Caco-2 (cell line): ENCODE results near the gene MEGF8. TPM values are rescaled to one million over a fixed set of nuclear protein-coding genes. Genes with fewer than 3 reads are reported as not detected.

Experiments
- BruUV-seq: library from RNA; stranded (reverse); fragments of 400-500 nt; replicated peaks from 2 replicates; lab custom pipeline; 2021; lab: Mats Ljungman, UMichigan
- CTCF ChIA-PET: fragments of 300-600 bp; sonication (Branson Sonifier 250); formaldehyde crosslinking; loops from one replicate; lab custom pipeline; 2022; ENCODE audit warnings: antibody characterized with exemption; lab: Charles Lee
- POLR2A ChIA-PET: fragments of 300-600 bp; sonication (Branson Sonifier 250); formaldehyde crosslinking; loops from one replicate; lab custom pipeline; 2022; ENCODE audit warnings: antibody characterized with exemption; lab: Charles Lee
- DNase-seq, 2 experiments: peaks; one replicate each; pipeline versions ENCODE4 v3.0.0 to v3.0.0-alpha.2; 2020 to 2022
- H3K27me3 ChIP-seq: replicated peaks from 2 replicates; pipeline ENCODE4 v1.6.0; 2011; ENCODE audit warnings: low read length; ENCODE audit not compliant: control insufficient read depth, insufficient read depth
- H3K36me3 ChIP-seq: 2 replicates; pipeline ENCODE4 v1.5.1; 2011; ENCODE audit warnings: low read length; ENCODE audit not compliant: control insufficient read depth, insufficient read depth
- H3K4me1 ChIP-seq: fragments of 250-450 bp; sonication (Bioruptor Pico); 2 replicates; pipeline ENCODE4 v1.5.1; 2020; ENCODE audit warnings: mild to moderate bottlenecking
- H3K4me3 ChIP-seq: 2 replicates; pipeline ENCODE4 v1.5.1; 2011; ENCODE audit warnings: low read depth, mild to moderate bottlenecking, control low read depth, low read length
- H3K9me3 ChIP-seq: fragments of 250-450 bp; sonication (Bioruptor Pico); 2 replicates; pipeline ENCODE4 v1.5.1; 2020; ENCODE audit warnings: mild to moderate bottlenecking, moderate library complexity
- H3K27ac Mint-ChIP-seq: one replicate; pipeline ENCODE4 v1.8.0; 2022; ENCODE audit warnings: mixed read lengths; ENCODE audit not compliant: unreplicated experiment
- H3K27me3 Mint-ChIP-seq: one replicate; pipeline ENCODE4 v1.8.0; 2022; ENCODE audit warnings: mixed read lengths; ENCODE audit not compliant: insufficient read depth, unreplicated experiment
- H3K36me3 Mint-ChIP-seq: one replicate; pipeline ENCODE4 v1.8.0; 2022; ENCODE audit warnings: mild to moderate bottlenecking, mixed read lengths; ENCODE audit not compliant: insufficient read depth, unreplicated experiment
- H3K4me1 Mint-ChIP-seq: one replicate; pipeline ENCODE4 v1.8.0; 2022; ENCODE audit warnings: low read depth, mixed read lengths; ENCODE audit not compliant: unreplicated experiment
- H3K4me3 Mint-ChIP-seq: one replicate; pipeline ENCODE4 v1.8.0; 2022; ENCODE audit warnings: mild to moderate bottlenecking, moderate library complexity, mixed read lengths; ENCODE audit not compliant: unreplicated experiment
- H3K9me3 Mint-ChIP-seq: one replicate; pipeline ENCODE4 v1.8.0; 2022; ENCODE audit warnings: mixed read lengths; ENCODE audit not compliant: unreplicated experiment
- CTCF ChIP-seq, 2 experiments: fragments of 200-600 bp in 1 of 2; IDR thresholded peaks; 1 replicate in 1 of 2; 2 replicates in 1 of 2; pipeline versions ENCODE4 v1.5.1 to v1.8.0; 2011 to 2022; ENCODE audit warnings: antibody characterized with exemption in 1 of 2, control low read depth in 1 of 2, inconsistent platforms in 1 of 2, low read depth in 1 of 2, low read length in 1 of 2, mild to moderate bottlenecking in 1 of 2, moderate library complexity in 1 of 2; ENCODE audit not compliant: insufficient read depth in 1 of 2, severe bottlenecking in 1 of 2, unreplicated experiment in 1 of 2
- intact Hi-C: fragments of 100-400 bp; cut with micrococcal nuclease; formaldehyde crosslinking; loops from one replicate; pipeline ENCODE4 v1.10.0; 2022; ENCODE audit not compliant: unreplicated experiment
- total RNA-seq: library from RNA; stranded (reverse); gene quantifications from 2 replicates; pipeline ENCODE4 v1.2.3, GENCODE V29; 2022

Gene MEGF8
- total RNA-seq, 1 experiment from 2014 or later: 17.9 TPM

GRCh38 chr19:42380155-42380554 lies 54.7 kb downstream of the MEGF8 start:
- ChIA-PET CTCF (interaction anchor here (0.5 to 0.6 kb wide), 2 partner anchors 33 to 255 kb away, joined by 3 to 5 read pairs; no protein-coding TSS in a partner anchor), POLR2A (no interaction called here)
- DNase-seq: no peak
- TF ChIP-seq CTCF (IDR thresholded peaks at IDR 0.05; ENCODE audit: insufficient read depth in 1 of 2, low read depth in 1 of 2, low read length in 1 of 2, severe bottlenecking in 1 of 2, unreplicated experiment in 1 of 2): no peak
- intact Hi-C loops: no loop called here
- Mint-ChIP-seq H3K27ac (no peak overlapping the region), H3K4me3 (no peak overlapping the region), H3K4me1 (no peaks in the 10 kb centered on the region), H3K36me3 (peaks cover 12% of the 10 kb centered on the region), H3K9me3 (peaks cover 10% of the 10 kb centered on the region), H3K27me3 (peaks cover 3% of the 10 kb centered on the region)
- H3K36me3 ChIP-seq: no peaks in the 10 kb centered on the region; the same call in 1 of the 2 replicates
- no peaks in the 10 kb centered on the region for H3K27me3 ChIP-seq
- no TSS peak for BruUV-seq
- H3K4me3 ChIP-seq: no peak overlapping the region
- peaks cover 3% of the 10 kb centered on the region; the same call in 1 of the 2 replicates for H3K4me1 ChIP-seq
- H3K9me3 ChIP-seq: no peaks in the 10 kb centered on the region

- H3K36me3 Mint-ChIP-seq: peaks cover 8% of the 10 kb centered on the region
- H3K27ac Mint-ChIP-seq: peak overlapping the region; percentile 83
- H3K9me3 ChIP-seq: no peaks in the 10 kb centered on the region
- peaks cover 19% of the 10 kb centered on the region for H3K27me3 Mint-ChIP-seq
- 0 out of 2 replicates have a peak, but pooled peaks cover 3% of the 10 kb centered on the region for H3K4me1 ChIP-seq
- H3K27me3 ChIP-seq: peaks cover 2% of the 10 kb centered on the region; the same call in 1 of the 2 replicates
- TF ChIP-seq CTCF (IDR thresholded peaks at IDR 0.05; ENCODE audit: insufficient read depth in 1 of 2, low read depth in 1 of 2, low read length in 1 of 2, severe bottlenecking in 1 of 2, unreplicated experiment in 1 of 2): peak; percentile 83 to 85
- ChIA-PET CTCF (interaction anchor here (1.0 to 1.7 kb wide), 3 partner anchors 9 to 51 kb away, joined by 3 to 7 read pairs (median 6); no protein-coding TSS in a partner anchor), POLR2A (interaction anchor here (0.7 to 1.7 kb wide), 2 partner anchors 10 to 54 kb away, joined by 3 to 8 read pairs; no protein-coding TSS in a partner anchor)
- no TSS peak for BruUV-seq
- peak; percentile 88 to 92 for DNase-seq
- no peaks in the 10 kb centered on the region for H3K9me3 Mint-ChIP-seq
- intact Hi-C loops: loop anchor here (1.0 kb wide), 3 partner anchors 10 to 46 kb away; no protein-coding TSS in a partner anchor
- peak overlapping the region; percentile 45 for H3K4me3 ChIP-seq
- H3K4me3 Mint-ChIP-seq: peak overlapping the region; percentile 82
- peaks cover 19% of the 10 kb centered on the region for H3K4me1 Mint-ChIP-seq
- no peaks in the 10 kb centered on the region for H3K36me3 ChIP-seq
These were observed 61.7 kb downstream of the MEGF8 start for GRCh38 chr19:42386974-42387707.

- intact Hi-C loops: no loop called here
- Histone ChIP-seq H3K27me3 (peaks cover 2% of the 10 kb centered on the region; the same call in 1 of the 2 replicates), H3K4me1 (0 out of 2 replicates have a peak, but pooled peaks cover 3% of the 10 kb centered on the region), H3K36me3 (no peaks in the 10 kb centered on the region), H3K9me3 (no peaks in the 10 kb centered on the region), H3K4me3 (no peak overlapping the region)
- TF ChIP-seq CTCF (IDR thresholded peaks at IDR 0.05; ENCODE audit: insufficient read depth in 1 of 2, low read depth in 1 of 2, low read length in 1 of 2, severe bottlenecking in 1 of 2, unreplicated experiment in 1 of 2): no peak
- no TSS peak for BruUV-seq
- Mint-ChIP-seq H3K4me3 (no peak overlapping the region), H3K9me3 (no peaks in the 10 kb centered on the region), H3K27ac (no peak overlapping the region), H3K4me1 (peaks cover 21% of the 10 kb centered on the region), H3K36me3 (peaks cover 8% of the 10 kb centered on the region), H3K27me3 (peaks cover 19% of the 10 kb centered on the region)
- ChIA-PET CTCF (no interaction called here), POLR2A (no interaction called here)
- DNase-seq: no peak
These were observed 63.5 kb downstream of the MEGF8 start for GRCh38 chr19:42388851-42389489.
